Measurements from ENCODE around the gene RSRC1. TPM values are rescaled to one million over a fixed set of nuclear protein-coding genes. Genes with fewer than 3 reads are reported as not detected.
"Not testable (repeated sequence)": the region's sequence is repeated elsewhere in the genome, so short reads cannot be mapped to it uniquely, and the experiment has no call there.

RSRC1 gene
- total RNA-seq (10 to 100 TPM; 41.0 to 60.7 (median 51.6) TPM), polyA plus RNA-seq (10 to 100 TPM; 14.9 to 19.4 (median 17.4) TPM)

GRCh38 chr3:158109804-158110657 is at the start of gene RSRC1:
RSRC1 (plus strand) TSS chr3:158110089; CDS start chr3:158122105, 12,016 bp downstream.
- Histone ChIP-seq H3K4me3 (peak within 1 kb of the TSS; percentile 68 to 90 (median 73)), H3K36me3 (no peaks in the 10 kb centered on the region), H3K27ac (peak within 1 kb of the TSS; percentile 77 to 82 (median 81)), H3K27me3 (peaks cover 30 to 45% (median 41%) of the 10 kb centered on the region in 3 donors), H3K9me3 (no peaks in the 10 kb centered on the region), H3K4me1 (peaks cover 0 to 41% (median 34%) of the 10 kb centered on the region in 4 donors)
- WGBS, 2 donors: 0% methylated on average over 57 of the region's 57 CpGs
- intact Hi-C loops (cut with DNase I): no loop called here
- TF ChIP-seq POLR2A (IDR thresholded peaks at IDR 0.05): no peak
- no peak for TF ChIP-seq CTCF (IDR thresholded peaks at IDR 0.05)
- peak; percentile 40 to 90 (median 77) for TF ChIP-seq POLR2AphosphoS5 (IDR thresholded peaks at IDR 0.05)
- TF ChIP-seq EP300 (IDR thresholded peaks at IDR 0.05): no peak
- DNase-seq: peak; percentile 90

GRCh38 chr3:158065574-158065973 is 44.3 kb upstream of the RSRC1 start:
- H3K36me3 ChIP-seq; H3K4me1 ChIP-seq; DNase-seq; intact Hi-C loops (cut with DNase I); H3K27ac ChIP-seq; H3K4me3 ChIP-seq; H3K9me3 ChIP-seq; H3K27me3 ChIP-seq: not testable (repeated sequence)
- 88 to 91% methylated on average over 2 of the region's 2 CpGs for WGBS, 2 donors

- intact Hi-C loops (cut with DNase I): no loop called here
- H3K9me3 ChIP-seq: no peaks in the 10 kb centered on the region
- TF ChIP-seq EP300 (IDR thresholded peaks at IDR 0.05) (no peak), POLR2A (IDR thresholded peaks at IDR 0.05) (no peak), POLR2AphosphoS5 (IDR thresholded peaks at IDR 0.05) (no peak), CTCF (IDR thresholded peaks at IDR 0.05) (no peak)
These were observed 37.1 kb upstream of the RSRC1 start for GRCh38 chr3:158072790-158073189.

GRCh38 chr3:158074591-158074990 is 35.3 kb upstream of the RSRC1 start:
- H3K4me3 ChIP-seq: no peak overlapping the region
- no peaks in the 10 kb centered on the region for H3K9me3 ChIP-seq
- no peak for DNase-seq
- H3K27ac ChIP-seq: no peak overlapping the region
- TF ChIP-seq POLR2AphosphoS5 (IDR thresholded peaks at IDR 0.05): no peak
- TF ChIP-seq CTCF (IDR thresholded peaks at IDR 0.05): no peak
- no peak for TF ChIP-seq POLR2A (IDR thresholded peaks at IDR 0.05)
- no peak for TF ChIP-seq EP300 (IDR thresholded peaks at IDR 0.05)
- WGBS, 2 donors: 47 to 72% methylated on average over 1 of the region's 1 CpG
- intact Hi-C loops (cut with DNase I): no loop called here
- H3K36me3 ChIP-seq: no peaks in the 10 kb centered on the region
- no peaks in the 10 kb centered on the region for H3K27me3 ChIP-seq
- no peaks in the 10 kb centered on the region for H3K4me1 ChIP-seq

More at GRCh38 chr3:158072790-158073189, 37.1 kb upstream of the RSRC1 start:
- Histone ChIP-seq H3K4me3 (no peak overlapping the region), H3K4me1 (no peaks in the 10 kb centered on the region), H3K27ac (no peak overlapping the region), H3K27me3 (no peaks in the 10 kb centered on the region), H3K36me3 (no peaks in the 10 kb centered on the region)
- DNase-seq: no peak

GRCh38 chr3:158079599-158079998 is 30.3 kb upstream of the RSRC1 start:
- Histone ChIP-seq H3K9me3 (no peaks in the 10 kb centered on the region), H3K4me3 (no peak overlapping the region), H3K36me3 (no peaks in the 10 kb centered on the region), H3K4me1 (no peaks in the 10 kb centered on the region), H3K27ac (no peak overlapping the region), H3K27me3 (no peaks in the 10 kb centered on the region)
- DNase-seq: no peak
- 61 to 70% methylated on average over 1 of the region's 1 CpG for WGBS, 2 donors
- TF ChIP-seq POLR2A (IDR thresholded peaks at IDR 0.05): no peak
- TF ChIP-seq POLR2AphosphoS5 (IDR thresholded peaks at IDR 0.05): no peak
- no peak for TF ChIP-seq EP300 (IDR thresholded peaks at IDR 0.05)
- TF ChIP-seq CTCF (IDR thresholded peaks at IDR 0.05): no peak
- intact Hi-C loops (cut with DNase I): no loop called here

Data from sigmoid colon (tissue), 7 donors.